ENCODE data around the gene MPRIP. TPM values are rescaled to one million over a fixed set of nuclear protein-coding genes. Genes with fewer than 3 reads are reported as not detected.

The MPRIP gene
- total RNA-seq, 1 experiment from 2014 or later: 132 TPM

- Histone ChIP-seq H3K79me2 (ENCODE audit: insufficient read depth, low read length) (no peaks in the 10 kb centered on the region), H2BK5ac (ENCODE audit: insufficient read length, low read length) (no peak overlapping the region), H2AK5ac (ENCODE audit: insufficient read length, low read length) (no peak overlapping the region), H3K4me1 (ENCODE audit: insufficient read depth, low read length) (no peaks in the 10 kb centered on the region), H3K14ac (ENCODE audit: insufficient read depth, low read length) (no peak overlapping the region), H3K56ac (ENCODE audit: insufficient read length, low read depth, low read length) (no peak overlapping the region), H3K18ac (ENCODE audit: insufficient read length, low read depth, low read length) (no peak overlapping the region), H2BK12ac (ENCODE audit: insufficient read length, low read depth, low read length) (no peak overlapping the region), H3K4me2 (ENCODE audit: insufficient read depth, insufficient read length, low read length) (no peak overlapping the region), H3T11ph (ENCODE audit: low read length) (no peak overlapping the region), H2BK120ac (ENCODE audit: low read depth, low read length, poor library complexity, severe bottlenecking) (no peak overlapping the region), H3K27me3 (ENCODE audit: insufficient read depth, low read length) (no peaks in the 10 kb centered on the region), H3K79me1 (ENCODE audit: insufficient read depth, low read depth, low read length, poor library complexity, severe bottlenecking) (no peaks in the 10 kb centered on the region), H3K27ac (ENCODE audit: insufficient read length, low read depth, low read length) (no peak overlapping the region), H3K23me2 (ENCODE audit: insufficient read length, low read depth, low read length, poor library complexity, severe bottlenecking) (no peaks in the 10 kb centered on the region), H4K20me1 (ENCODE audit: control insufficient read depth, insufficient read depth, insufficient read length) (no peaks in the 10 kb centered on the region), H2AFZ (ENCODE audit: low read length) (no peak overlapping the region), H4K91ac (ENCODE audit: insufficient read length, low read depth, low read length) (no peak overlapping the region), H3K4ac (ENCODE audit: low read depth, low read length) (no peak overlapping the region), H4K8ac (replicated peaks; ENCODE audit: insufficient read length, low read depth, low read length) (no peak overlapping the region), H4K5ac (ENCODE audit: insufficient read length, low read depth, low read length) (no peak overlapping the region), H2BK20ac (ENCODE audit: low read depth, low read length, poor library complexity, severe bottlenecking) (no peak overlapping the region), H3K9me3 (ENCODE audit: control insufficient read depth, low read depth, low read length) (no peaks in the 10 kb centered on the region), H3K9ac (ENCODE audit: extremely low read depth, insufficient read length, low read length) (no peak overlapping the region), H2BK15ac (ENCODE audit: low read depth, low read length) (no peak overlapping the region), H3K23ac (ENCODE audit: insufficient read length, low read depth, low read length) (no peak overlapping the region)
- Mint-ChIP-seq H3K4me3 (no peak overlapping the region), H3K9me3 (no peaks in the 10 kb centered on the region), H3K27ac (no peak overlapping the region), H3K4me1 (peaks cover 0 to 6% of the 10 kb centered on the region in 2 experiments; a peak in 2 of 4 replicates), H3K36me3 (ENCODE audit: insufficient read depth in 1 of 3, low read depth in 3 of 3) (peaks cover 35 to 86% (median 77%) of the 10 kb centered on the region in 3 experiments), H3K27me3 (ENCODE audit: low read depth) (no peaks in the 10 kb centered on the region)
- DNase-seq: no peak
- no CpG with 5 or more reads among the region's 3 CpGs for WGBS (ENCODE audit: extremely low coverage, insufficient read length, low lambda C conversion rate)
- TF ChIP-seq, protein P1, sequence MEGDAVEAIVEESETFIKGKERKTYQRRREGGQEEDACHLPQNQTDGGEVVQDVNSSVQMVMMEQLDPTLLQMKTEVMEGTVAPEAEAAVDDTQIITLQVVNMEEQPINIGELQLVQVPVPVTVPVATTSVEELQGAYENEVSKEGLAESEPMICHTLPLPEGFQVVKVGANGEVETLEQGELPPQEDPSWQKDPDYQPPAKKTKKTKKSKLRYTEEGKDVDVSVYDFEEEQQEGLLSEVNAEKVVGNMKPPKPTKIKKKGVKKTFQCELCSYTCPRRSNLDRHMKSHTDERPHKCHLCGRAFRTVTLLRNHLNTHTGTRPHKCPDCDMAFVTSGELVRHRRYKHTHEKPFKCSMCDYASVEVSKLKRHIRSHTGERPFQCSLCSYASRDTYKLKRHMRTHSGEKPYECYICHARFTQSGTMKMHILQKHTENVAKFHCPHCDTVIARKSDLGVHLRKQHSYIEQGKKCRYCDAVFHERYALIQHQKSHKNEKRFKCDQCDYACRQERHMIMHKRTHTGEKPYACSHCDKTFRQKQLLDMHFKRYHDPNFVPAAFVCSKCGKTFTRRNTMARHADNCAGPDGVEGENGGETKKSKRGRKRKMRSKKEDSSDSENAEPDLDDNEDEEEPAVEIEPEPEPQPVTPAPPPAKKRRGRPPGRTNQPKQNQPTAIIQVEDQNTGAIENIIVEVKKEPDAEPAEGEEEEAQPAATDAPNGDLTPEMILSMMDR (conservative IDR thresholded peaks at IDR 0.05): no peak
Observed at GRCh38 chr17:17217995-17218394, 175.7 kb downstream of the MPRIP start.

All from H9 (cell line).